ENCODE data around the gene ACSL4.

DNA sequence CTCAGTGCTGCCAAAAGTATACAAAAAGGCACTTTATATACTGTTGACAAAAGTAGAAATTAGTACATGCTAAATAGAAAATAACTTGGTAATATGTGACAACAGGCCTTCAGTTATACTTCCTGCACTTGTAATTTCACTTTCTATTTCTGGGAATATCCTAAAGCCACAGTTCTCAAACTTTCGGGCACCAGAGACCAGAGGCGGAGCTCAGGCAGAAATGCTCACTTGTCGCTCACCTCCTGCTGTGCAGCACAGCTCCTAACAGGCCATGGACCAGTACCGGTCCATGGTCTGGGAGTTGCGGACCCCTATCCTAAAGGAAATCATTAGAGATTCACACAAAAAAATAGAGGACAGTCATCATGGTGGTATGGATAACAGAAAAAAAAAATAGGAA is 25.7 kb downstream of the ACSL4 start:
- TF ChIP-seq POLR2AphosphoS5 (IDR thresholded peaks at IDR 0.05) (peak in 1 of 3 donors; percentile 45), POLR2A (IDR thresholded peaks at IDR 0.05) (no peak)
- TF ChIP-seq, protein P1, sequence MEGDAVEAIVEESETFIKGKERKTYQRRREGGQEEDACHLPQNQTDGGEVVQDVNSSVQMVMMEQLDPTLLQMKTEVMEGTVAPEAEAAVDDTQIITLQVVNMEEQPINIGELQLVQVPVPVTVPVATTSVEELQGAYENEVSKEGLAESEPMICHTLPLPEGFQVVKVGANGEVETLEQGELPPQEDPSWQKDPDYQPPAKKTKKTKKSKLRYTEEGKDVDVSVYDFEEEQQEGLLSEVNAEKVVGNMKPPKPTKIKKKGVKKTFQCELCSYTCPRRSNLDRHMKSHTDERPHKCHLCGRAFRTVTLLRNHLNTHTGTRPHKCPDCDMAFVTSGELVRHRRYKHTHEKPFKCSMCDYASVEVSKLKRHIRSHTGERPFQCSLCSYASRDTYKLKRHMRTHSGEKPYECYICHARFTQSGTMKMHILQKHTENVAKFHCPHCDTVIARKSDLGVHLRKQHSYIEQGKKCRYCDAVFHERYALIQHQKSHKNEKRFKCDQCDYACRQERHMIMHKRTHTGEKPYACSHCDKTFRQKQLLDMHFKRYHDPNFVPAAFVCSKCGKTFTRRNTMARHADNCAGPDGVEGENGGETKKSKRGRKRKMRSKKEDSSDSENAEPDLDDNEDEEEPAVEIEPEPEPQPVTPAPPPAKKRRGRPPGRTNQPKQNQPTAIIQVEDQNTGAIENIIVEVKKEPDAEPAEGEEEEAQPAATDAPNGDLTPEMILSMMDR (IDR thresholded peaks at IDR 0.05 in 8 of 11, conservative IDR thresholded peaks at IDR 0.05 in 3 of 11), result no peak
